Type B pancreatic cell (in vitro differentiated cells): ENCODE measurements around the gene CNOT1. TPM values are rescaled to one million over a fixed set of nuclear protein-coding genes. Genes with fewer than 3 reads are reported as not detected.

Source experiments
- DNase-seq: peaks from one replicate; pipeline ENCODE4 v3.0.0; 2021; ENCODE audit warnings: mixed read lengths; ENCODE audit not compliant: unreplicated experiment; ENCODE audit errors: extremely low spot score
- H3K27ac Mint-ChIP-seq: 2 replicates; pipeline ENCODE4 v1.8.0; 2021; ENCODE audit warnings: mild to moderate bottlenecking, mixed read lengths
- H3K27me3 Mint-ChIP-seq: 2 replicates; pipeline ENCODE4 v1.8.0; 2021; ENCODE audit warnings: mixed read lengths
- H3K36me3 Mint-ChIP-seq: 2 replicates; pipeline ENCODE4 v1.8.0; 2021; ENCODE audit warnings: mixed read lengths
- H3K4me1 Mint-ChIP-seq: one replicate; pipeline ENCODE4 v1.8.0; 2021; ENCODE audit warnings: mixed read lengths; ENCODE audit not compliant: unreplicated experiment
- H3K4me3 Mint-ChIP-seq: 2 replicates; pipeline ENCODE4 v1.8.0; 2021; ENCODE audit warnings: mild to moderate bottlenecking, mixed read lengths
- H3K9me3 Mint-ChIP-seq: 2 replicates; pipeline ENCODE4 v1.8.0; 2021; ENCODE audit warnings: mixed read lengths
- CTCF ChIP-seq: fragments of 200-600 bp; sonication (generic); conservative IDR thresholded peaks from 2 replicates; pipeline ENCODE4 v1.5.0; 2021; ENCODE audit warnings: antibody characterized with exemption, mild to moderate bottlenecking
- long read RNA-seq: library from polyadenylated mRNA; unstranded; transcript quantifications from one replicate; pipeline ENCODE4 v2.0.0, GENCODE V29; 2020
- total RNA-seq: library from RNA; stranded (reverse); gene quantifications from 2 replicates; pipeline ENCODE4 v1.2.1, GENCODE V29; 2021; ENCODE audit warnings: low replicate concordance

The CNOT1 gene
- 216 and 242 TPM in 2 replicates for total RNA-seq
- long read RNA-seq, partial matches to known transcripts: 57 of 69 reads
- long read RNA-seq, other reads (novel, unspliced or antisense): 9 of 69 reads

- peaks cover 15% of the 10 kb centered on the region for H3K4me1 Mint-ChIP-seq
- H3K27ac Mint-ChIP-seq: peak within 1 kb of the TSS; percentile 100
- H3K4me3 Mint-ChIP-seq: peak within 1 kb of the TSS; percentile 100
- DNase-seq: peak; percentile 99
- H3K27me3 Mint-ChIP-seq: peaks cover 7% of the 10 kb centered on the region
- no peaks in the 10 kb centered on the region for H3K9me3 Mint-ChIP-seq
- no peak for TF ChIP-seq CTCF
- H3K36me3 Mint-ChIP-seq: peaks cover 4% of the 10 kb centered on the region
Measured at GRCh38 chr16:58629733-58630640, at the start of gene CNOT1. CNOT1 (minus strand) TSS chr16:58629826; CDS start chr16:58599337, 30,489 bp downstream.

- DNase-seq: no peak
- H3K27ac Mint-ChIP-seq: no peak overlapping the region
- H3K36me3 Mint-ChIP-seq: peaks cover 17% of the 10 kb centered on the region
- H3K4me3 Mint-ChIP-seq: no peak overlapping the region
- no peaks in the 10 kb centered on the region for H3K27me3 Mint-ChIP-seq
- no peaks in the 10 kb centered on the region for H3K9me3 Mint-ChIP-seq
- no peak for TF ChIP-seq CTCF
- H3K4me1 Mint-ChIP-seq: peaks cover 6% of the 10 kb centered on the region
Measured at GRCh38 chr16:58678716-58679115, 49.1 kb upstream of the CNOT1 start.

- no peak for TF ChIP-seq CTCF
- Mint-ChIP-seq H3K4me3 (no peak overlapping the region), H3K27me3 (no peaks in the 10 kb centered on the region), H3K27ac (no peak overlapping the region), H3K36me3 (peaks cover 17% of the 10 kb centered on the region), H3K4me1 (peaks cover 1% of the 10 kb centered on the region), H3K9me3 (no peaks in the 10 kb centered on the region)
- no peak for DNase-seq
Measured at GRCh38 chr16:58678269-58678668, 48.6 kb upstream of the CNOT1 start.

GRCh38 chr16:58670946-58671583 lies 41.4 kb upstream of the CNOT1 start:
- no peaks in the 10 kb centered on the region for H3K4me1 Mint-ChIP-seq
- no peak overlapping the region for H3K4me3 Mint-ChIP-seq
- no peaks in the 10 kb centered on the region for H3K9me3 Mint-ChIP-seq
- H3K36me3 Mint-ChIP-seq: peaks cover 16% of the 10 kb centered on the region
- H3K27me3 Mint-ChIP-seq: no peaks in the 10 kb centered on the region
- no peak for DNase-seq
- no peak for TF ChIP-seq CTCF
- no peak overlapping the region for H3K27ac Mint-ChIP-seq

- Mint-ChIP-seq H3K27ac (no peak overlapping the region), H3K9me3 (no peaks in the 10 kb centered on the region), H3K4me3 (no peak overlapping the region), H3K27me3 (no peaks in the 10 kb centered on the region), H3K4me1 (no peaks in the 10 kb centered on the region), H3K36me3 (peaks cover 13% of the 10 kb centered on the region)
- no peak for TF ChIP-seq CTCF
- no peak for DNase-seq
Measured at GRCh38 chr16:58670177-58670576, 40.6 kb upstream of the CNOT1 start.
